ENCODE data around the gene UBE2D2. TPM values are rescaled to one million over a fixed set of nuclear protein-coding genes. Genes with fewer than 3 reads are reported as not detected.

Gene UBE2D2
- total and polyA plus RNA-seq, 10 of the 15 experiments (the other 5 are each of a cell fraction or from before 2014, with no cell fraction given): 58.6 to 245 (median 128) TPM

DNA sequence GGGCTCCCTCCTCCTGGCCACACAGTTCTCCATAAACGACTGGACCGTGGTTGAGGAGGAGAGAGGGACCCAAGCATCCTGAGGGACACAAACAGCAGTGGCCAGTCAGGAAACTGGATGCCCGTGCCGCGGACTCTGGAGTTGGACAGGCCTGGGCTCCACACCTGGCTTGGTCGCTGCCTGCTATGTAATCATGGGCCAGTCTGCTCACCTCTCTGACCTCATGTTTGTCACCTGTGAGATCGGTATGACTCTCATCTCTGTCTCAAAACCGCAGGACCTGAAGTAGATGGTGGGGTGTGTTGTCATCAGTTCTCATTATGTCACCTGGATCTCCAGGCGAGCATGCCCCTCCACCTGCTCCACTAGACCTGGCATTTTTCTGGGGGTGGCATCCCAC lies 101.5 kb downstream of the UBE2D2 start (continued):
- TF ChIP-seq BHLHE40 (IDR thresholded peaks at IDR 0.05; ENCODE audit: borderline replicate concordance in 1 of 2, low read depth in 2 of 2, low read length in 1 of 2) (peak in 1 of 2 experiments; percentile 49; a peak in 2 of 4 replicates), BACH1 (IDR thresholded peaks at IDR 0.05; ENCODE audit: borderline replicate concordance) (no peak), TBL1XR1 (IDR thresholded peaks at IDR 0.05; ENCODE audit: low read depth, low read length) (no peak), EP300 (IDR thresholded peaks at IDR 0.05; ENCODE audit: borderline replicate concordance in 1 of 2, control insufficient read depth in 1 of 2, low read depth in 2 of 2, low read length in 2 of 2) (peak; percentile 20 to 44; a peak in 2 of 4 replicates), ZNF687 (IDR thresholded peaks at IDR 0.05) (no peak), USF1 (IDR thresholded peaks at IDR 0.05; ENCODE audit: borderline replicate concordance, extremely low read length, insufficient read depth, low read depth, low read length) (no peak), ZNF217 (IDR thresholded peaks at IDR 0.05) (no peak), MTA3 (IDR thresholded peaks at IDR 0.05; ENCODE audit: borderline replicate concordance, low read length) (no peak), IKZF2 (IDR thresholded peaks at IDR 0.05) (peak in 1 of 2 experiments; percentile 27; a peak in 1 of 4 replicates), NBN (IDR thresholded peaks at IDR 0.05) (no peak), EED (IDR thresholded peaks at IDR 0.05; ENCODE audit: low read depth) (peak; percentile 49)
- TF ChIP-seq, protein P1, sequence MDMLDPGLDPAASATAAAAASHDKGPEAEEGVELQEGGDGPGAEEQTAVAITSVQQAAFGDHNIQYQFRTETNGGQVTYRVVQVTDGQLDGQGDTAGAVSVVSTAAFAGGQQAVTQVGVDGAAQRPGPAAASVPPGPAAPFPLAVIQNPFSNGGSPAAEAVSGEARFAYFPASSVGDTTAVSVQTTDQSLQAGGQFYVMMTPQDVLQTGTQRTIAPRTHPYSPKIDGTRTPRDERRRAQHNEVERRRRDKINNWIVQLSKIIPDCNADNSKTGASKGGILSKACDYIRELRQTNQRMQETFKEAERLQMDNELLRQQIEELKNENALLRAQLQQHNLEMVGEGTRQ (IDR thresholded peaks at IDR 0.05; ENCODE audit: borderline replicate concordance, low read depth, low read length): no peak
- TF ChIP-seq, protein P2, sequence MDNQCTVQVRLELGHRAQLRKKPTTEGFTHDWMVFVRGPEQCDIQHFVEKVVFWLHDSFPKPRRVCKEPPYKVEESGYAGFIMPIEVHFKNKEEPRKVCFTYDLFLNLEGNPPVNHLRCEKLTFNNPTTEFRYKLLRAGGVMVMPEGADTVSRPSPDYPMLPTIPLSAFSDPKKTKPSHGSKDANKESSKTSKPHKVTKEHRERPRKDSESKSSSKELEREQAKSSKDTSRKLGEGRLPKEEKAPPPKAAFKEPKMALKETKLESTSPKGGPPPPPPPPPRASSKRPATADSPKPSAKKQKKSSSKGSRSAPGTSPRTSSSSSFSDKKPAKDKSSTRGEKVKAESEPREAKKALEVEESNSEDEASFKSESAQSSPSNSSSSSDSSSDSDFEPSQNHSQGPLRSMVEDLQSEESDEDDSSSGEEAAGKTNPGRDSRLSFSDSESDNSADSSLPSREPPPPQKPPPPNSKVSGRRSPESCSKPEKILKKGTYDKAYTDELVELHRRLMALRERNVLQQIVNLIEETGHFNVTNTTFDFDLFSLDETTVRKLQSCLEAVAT (IDR thresholded peaks at IDR 0.05): no peak
